ENCODE data around the gene TRPC4AP.

TRPC4AP gene

DNA sequence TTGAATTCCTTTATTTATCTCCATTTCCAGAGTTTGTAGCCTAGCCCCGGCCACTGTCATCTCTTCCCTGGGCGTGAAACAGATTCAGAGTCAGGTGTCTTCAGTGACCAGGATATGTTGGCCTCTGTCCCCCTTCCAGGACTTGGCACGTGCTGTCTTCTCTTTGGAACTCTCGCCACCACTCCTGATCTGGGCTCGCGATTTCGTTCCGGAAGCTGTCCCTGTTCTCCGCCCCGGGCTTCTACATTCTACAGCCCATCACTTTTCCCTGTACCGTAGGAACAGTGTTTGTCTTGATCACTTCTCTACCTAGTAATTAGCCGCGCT is 137.7 kb downstream of the TRPC4AP start:
- no peak for DNase-seq (ENCODE audit: extremely low read depth, insufficient read length)
- no peaks in the 10 kb centered on the region for H3K36me3 ChIP-seq (ENCODE audit: control insufficient read depth, insufficient read depth, low read length)
- peak overlapping the region; percentile 90 for H3K4me3 ChIP-seq (replicated peaks; ENCODE audit: low read depth, low read length)
- TF ChIP-seq, protein P1, sequence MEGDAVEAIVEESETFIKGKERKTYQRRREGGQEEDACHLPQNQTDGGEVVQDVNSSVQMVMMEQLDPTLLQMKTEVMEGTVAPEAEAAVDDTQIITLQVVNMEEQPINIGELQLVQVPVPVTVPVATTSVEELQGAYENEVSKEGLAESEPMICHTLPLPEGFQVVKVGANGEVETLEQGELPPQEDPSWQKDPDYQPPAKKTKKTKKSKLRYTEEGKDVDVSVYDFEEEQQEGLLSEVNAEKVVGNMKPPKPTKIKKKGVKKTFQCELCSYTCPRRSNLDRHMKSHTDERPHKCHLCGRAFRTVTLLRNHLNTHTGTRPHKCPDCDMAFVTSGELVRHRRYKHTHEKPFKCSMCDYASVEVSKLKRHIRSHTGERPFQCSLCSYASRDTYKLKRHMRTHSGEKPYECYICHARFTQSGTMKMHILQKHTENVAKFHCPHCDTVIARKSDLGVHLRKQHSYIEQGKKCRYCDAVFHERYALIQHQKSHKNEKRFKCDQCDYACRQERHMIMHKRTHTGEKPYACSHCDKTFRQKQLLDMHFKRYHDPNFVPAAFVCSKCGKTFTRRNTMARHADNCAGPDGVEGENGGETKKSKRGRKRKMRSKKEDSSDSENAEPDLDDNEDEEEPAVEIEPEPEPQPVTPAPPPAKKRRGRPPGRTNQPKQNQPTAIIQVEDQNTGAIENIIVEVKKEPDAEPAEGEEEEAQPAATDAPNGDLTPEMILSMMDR (IDR thresholded peaks at IDR 0.05; ENCODE audit: insufficient read depth, low read length, poor library complexity, severe bottlenecking), result no peak
- no peaks in the 10 kb centered on the region for H3K27me3 ChIP-seq (replicated peaks; ENCODE audit: control insufficient read depth, insufficient read depth, low read length)

DNA sequence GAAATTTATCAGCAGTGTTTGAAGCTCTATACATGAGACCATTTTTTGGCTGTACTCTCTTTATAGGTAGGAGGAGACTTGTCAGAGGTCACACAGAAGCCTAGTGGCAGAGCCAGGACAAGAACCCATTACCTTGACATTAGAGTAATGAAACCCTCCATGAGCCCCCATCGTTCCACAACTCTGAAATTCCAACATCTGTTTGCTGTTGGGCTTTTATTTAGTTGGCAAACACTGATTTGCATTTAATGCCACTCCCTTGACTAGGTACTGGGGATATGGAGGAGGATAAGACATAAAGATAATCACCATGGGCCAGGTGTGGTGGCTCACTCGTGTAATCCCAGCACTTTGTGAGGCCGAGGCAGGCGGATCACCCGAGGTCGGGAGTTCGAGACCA is 138.6 kb downstream of the TRPC4AP start:
- Histone ChIP-seq H3K36me3 (ENCODE audit: control insufficient read depth, insufficient read depth, low read length) (no peaks in the 10 kb centered on the region), H3K4me3 (replicated peaks; ENCODE audit: low read depth, low read length) (no peak overlapping the region), H3K27me3 (replicated peaks; ENCODE audit: control insufficient read depth, insufficient read depth, low read length) (no peaks in the 10 kb centered on the region)
- TF ChIP-seq, protein P1 (IDR thresholded peaks at IDR 0.05; ENCODE audit: insufficient read depth, low read length, poor library complexity, severe bottlenecking), result no peak
- DNase-seq (ENCODE audit: extremely low read depth, insufficient read length), result no peak

DNA sequence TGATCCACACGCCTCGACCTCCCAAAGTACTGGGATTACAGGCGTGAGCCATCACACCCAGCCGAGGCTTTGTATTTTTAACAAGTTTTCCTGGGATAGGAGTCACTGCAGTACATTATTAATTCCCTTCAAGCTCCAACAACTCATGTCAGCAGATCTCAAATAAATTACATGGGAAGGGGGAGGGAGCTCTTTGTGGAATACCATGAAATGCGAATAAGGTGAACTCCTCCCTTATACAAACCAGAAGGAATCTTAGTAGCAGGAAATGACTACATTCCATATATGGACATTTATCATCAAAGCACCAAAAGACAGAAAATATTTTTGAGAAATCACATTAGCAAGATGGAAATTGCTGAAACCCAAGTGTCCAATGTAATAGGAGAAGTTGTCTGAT is 139.9 kb downstream of the TRPC4AP start:
- Histone ChIP-seq H3K4me3 (replicated peaks; ENCODE audit: low read depth, low read length) (no peak overlapping the region), H3K27me3 (replicated peaks; ENCODE audit: control insufficient read depth, insufficient read depth, low read length) (no peaks in the 10 kb centered on the region), H3K36me3 (ENCODE audit: control insufficient read depth, insufficient read depth, low read length) (peaks cover 2% of the 10 kb centered on the region; the same call in 1 of the 2 replicates)
- no peak for DNase-seq (ENCODE audit: extremely low read depth, insufficient read length)
- TF ChIP-seq, protein P1 (IDR thresholded peaks at IDR 0.05; ENCODE audit: insufficient read depth, low read length, poor library complexity, severe bottlenecking), result no peak
